GM18867 (cell line): ENCODE measurements around the gene SLC9A8.
"Not testable (repeated sequence)": the region's sequence is repeated elsewhere in the genome, so short reads cannot be mapped to it uniquely, and the experiment has no call there.

Experiments used
- ATAC-seq: cut with Tn5 transposase; IDR thresholded peaks from one replicate; pipeline ENCODE4 v1.9.1; 2021; ENCODE audit warnings: mild to moderate bottlenecking, moderate library complexity; ENCODE audit not compliant: unreplicated experiment

The SLC9A8 gene

DNA sequence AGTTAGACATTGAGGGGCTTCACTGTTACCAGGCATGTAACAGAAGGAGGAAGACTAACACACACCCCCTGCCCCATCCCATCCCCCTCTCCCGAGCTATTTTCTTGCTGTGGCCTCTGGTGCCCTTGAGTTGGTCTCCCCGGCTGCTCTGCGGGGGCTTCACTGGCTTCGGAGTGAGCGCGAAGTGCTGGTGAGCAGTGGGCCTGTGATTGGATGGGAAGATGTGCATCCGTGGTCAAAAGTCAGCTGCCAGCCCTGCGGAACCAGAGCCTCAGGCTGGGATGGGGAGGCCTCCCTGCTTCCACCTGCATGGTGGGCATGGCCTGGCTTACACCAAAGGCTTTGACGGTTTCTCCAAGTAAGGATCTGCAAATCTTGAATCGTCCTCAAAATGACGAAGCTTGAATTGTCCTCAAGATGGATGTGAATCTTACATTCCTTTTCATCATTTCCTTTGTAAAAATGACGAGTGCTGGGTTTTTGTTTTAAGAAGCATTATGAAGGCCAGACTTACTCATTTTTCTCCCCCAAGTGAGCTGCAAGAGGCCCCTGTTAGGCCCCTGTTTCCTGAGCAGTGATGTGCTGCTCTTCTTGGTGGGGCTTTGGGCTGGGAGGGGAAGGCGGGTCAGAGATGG lies 79.0 kb downstream of the SLC9A8 start:
- no peak for ATAC-seq

DNA sequence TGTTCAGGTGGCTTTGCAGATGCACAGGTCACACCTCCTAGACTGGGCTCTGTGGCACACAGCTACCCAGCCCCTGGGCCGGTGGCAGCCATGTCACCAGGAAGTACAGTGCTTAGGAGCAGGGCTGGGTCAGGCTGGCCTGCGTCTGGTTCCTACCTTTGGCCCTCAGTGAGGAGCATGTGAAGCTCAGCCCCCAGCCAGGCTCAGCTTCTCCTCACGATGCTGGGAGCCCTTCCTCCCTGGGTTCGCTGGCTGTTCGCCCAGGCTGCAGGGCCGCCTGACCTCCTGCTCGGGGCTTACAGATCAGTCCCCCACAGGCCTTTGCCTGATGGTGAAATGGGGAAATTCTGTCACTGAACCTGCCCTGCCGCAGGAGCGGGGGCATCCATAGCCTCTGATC lies 79.6 kb downstream of the SLC9A8 start:
- no peak for ATAC-seq

DNA sequence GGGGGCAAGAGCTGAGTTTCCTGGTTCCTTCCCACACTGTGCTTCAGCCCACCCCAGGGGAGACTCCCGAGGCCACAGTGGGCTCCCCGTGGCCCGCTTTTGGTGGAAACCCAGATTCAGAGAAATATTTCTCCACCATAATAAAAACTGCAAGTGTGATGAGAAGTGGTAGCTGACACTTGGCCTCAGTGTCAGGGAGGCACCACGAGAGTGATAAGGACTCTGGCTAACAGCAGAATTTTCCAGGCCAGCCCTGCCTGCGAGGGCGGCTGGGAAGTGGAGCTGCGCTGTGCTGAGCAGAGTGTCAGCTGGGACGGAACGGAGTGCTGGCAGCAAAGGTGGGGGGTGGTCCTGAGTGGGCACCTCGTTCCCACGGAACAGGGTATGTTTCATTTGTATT lies 80.2 kb downstream of the SLC9A8 start:
- ATAC-seq, result no peak

DNA sequence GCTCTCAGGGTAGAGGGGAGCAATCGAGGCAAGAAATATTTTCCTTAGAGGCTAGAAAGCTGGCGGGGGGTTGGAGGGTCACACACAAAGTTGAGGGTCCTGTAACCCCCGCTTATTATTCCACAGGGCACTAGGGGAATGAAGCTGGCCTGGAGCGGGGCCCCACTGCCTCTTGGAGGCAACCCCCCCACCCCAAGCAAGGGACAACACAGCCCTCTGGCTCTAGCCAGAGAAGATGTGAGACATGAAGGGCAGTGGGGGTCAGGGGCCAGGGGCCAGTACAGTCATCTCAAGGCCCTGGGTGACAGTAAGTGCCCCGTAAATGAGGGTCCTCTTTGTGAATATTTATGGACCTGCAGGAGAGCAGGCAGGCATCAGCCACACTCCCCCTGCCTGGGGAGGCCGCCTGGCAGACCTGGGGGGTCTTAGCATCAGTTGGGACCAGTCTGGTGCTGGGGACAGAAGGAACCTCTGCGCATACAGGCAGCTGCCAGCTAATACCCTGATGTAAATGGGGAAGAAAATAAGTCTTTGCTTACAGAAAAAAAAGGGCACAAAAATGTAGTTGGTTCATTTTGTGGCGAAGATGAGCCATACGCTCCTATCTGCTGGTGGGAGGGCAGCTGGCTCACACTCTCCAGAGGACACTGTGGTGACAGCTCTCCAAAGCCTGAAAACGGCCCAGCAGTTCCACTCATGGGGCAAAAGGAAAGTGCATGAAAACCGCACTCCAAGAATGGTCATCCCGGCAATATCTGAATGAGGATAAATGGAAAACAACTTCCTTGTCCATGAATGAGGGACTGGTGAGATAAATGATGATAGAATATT lies 80.8 kb downstream of the SLC9A8 start:
- ATAC-seq, result no peak

DNA sequence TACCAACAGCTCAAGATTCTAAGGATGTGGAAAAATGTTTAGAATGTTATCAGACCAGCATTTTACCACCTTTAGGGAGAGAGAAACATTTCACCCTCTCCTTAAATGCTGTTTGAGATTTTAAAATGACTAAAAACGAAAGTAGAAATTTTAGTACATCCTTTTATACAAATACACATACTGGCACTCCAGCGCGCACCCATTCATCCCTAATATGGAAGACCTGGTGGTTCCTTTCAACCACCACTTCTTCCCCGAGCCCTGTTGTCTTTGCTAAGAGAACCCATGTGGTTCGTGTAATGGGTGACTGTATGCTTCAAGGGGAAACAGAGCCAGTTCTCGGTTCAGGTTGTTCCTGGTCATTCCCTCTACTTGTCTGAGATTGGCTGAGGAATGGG lies 81.4 kb downstream of the SLC9A8 start:
- no peak for ATAC-seq

DNA sequence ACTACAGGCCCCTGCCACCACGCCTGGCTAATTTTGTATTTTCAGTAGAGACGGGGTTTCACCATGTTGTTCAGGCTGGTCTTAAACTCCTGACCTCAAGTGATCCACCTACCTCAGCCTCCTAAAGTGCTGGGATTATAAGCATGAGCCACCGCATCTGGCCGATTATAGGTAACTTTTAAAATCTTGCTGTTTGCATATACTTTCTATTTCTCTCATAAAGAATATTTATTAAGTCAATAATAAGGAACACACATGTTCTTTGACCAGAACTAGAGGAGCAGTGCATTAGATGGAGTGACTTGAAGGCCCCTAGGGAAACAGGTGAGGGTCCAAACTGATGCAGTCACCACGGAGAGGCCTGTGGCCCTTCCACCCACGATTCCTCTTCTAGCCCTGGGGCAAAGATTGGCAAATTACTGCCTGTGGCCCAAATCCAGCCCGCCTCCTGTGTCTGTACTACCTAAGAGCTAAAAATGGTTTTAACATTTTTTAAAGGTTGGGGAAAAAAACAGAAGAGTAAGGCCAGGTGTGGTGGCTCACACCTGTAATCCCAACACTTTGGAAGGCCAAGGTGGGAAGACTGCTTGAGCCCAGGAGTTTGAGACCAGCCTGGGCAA lies 83.0 kb downstream of the SLC9A8 start:
- not testable (repeated sequence) for ATAC-seq

DNA sequence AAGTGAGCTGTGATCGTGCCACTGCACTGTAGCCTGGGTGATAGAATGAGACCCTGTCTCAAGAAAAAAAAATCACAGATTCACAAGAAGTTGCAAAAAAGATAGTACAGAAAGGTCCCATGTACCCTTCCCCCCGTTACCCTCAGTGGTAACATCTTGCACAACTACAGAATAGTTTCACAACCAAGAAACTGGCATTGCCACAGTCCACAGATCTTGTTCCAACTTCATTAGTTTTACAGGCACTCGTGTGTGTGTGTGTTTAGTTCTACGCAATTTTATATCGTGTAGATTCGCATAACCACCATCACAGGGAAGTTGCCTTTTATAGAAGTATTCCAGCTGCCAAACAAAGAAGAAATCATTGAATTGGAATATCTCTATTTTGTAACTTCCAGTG lies 83.6 kb downstream of the SLC9A8 start:
- ATAC-seq, result no peak

DNA sequence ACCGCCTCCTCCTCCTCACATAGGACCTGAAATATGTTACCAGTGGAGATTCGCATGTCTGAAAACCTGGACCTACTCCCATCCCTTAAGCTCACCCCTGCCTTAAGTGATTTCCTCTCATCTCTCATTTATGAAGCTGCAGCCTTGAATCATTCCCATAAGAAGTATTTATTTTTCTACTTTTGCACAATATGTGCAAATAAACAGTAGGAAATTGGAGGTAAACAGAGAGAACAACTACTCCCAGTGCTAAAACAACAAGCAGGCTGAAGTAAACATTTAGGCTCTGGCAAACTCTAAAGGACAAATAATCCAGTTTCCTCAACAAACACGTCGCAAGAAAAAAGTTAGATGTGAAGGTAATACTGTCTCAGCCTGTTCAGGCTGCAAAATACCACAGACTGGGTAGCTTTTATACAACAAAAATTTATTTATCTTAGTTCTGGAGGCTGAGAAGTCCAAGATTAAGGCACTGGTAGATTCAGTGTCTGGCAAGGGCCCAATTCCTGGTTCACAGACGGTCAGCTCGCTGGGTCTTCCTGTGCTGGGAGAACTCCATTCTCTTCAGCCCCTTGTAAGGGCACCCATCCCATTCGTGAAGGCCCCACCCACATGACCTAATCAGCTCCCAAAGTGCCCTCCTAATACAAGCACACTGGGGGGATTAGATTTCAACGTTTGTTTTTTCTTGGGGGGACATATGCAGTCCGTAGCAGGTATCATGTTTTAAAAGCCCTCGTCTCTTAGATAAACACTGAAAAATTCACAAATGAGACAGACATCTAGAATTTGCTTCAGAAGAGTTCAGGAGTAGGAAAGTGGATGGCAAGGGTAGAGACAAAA lies 87.1 kb downstream of the SLC9A8 start:
- ATAC-seq, result no peak

DNA sequence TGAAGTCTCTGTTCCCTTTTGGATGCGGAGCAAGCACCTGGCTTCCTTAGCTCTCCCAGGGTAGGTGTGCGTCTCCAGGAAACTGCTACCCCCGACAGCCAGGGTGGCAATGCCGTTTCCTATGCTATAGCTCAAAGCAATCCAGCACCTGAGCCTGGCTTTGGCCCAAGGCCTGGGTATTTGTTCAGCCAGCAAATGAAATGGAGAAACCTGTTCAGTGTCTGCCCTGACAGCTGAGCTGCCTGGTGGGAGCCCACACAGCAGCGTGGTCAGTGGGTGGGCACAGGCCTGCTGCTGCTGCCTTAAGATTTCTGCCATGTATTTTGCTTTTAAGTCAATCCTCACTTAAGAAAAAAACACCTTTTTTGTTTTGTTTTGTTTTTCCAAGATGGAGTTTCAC lies 89.0 kb downstream of the SLC9A8 start:
- ATAC-seq, result no peak

DNA sequence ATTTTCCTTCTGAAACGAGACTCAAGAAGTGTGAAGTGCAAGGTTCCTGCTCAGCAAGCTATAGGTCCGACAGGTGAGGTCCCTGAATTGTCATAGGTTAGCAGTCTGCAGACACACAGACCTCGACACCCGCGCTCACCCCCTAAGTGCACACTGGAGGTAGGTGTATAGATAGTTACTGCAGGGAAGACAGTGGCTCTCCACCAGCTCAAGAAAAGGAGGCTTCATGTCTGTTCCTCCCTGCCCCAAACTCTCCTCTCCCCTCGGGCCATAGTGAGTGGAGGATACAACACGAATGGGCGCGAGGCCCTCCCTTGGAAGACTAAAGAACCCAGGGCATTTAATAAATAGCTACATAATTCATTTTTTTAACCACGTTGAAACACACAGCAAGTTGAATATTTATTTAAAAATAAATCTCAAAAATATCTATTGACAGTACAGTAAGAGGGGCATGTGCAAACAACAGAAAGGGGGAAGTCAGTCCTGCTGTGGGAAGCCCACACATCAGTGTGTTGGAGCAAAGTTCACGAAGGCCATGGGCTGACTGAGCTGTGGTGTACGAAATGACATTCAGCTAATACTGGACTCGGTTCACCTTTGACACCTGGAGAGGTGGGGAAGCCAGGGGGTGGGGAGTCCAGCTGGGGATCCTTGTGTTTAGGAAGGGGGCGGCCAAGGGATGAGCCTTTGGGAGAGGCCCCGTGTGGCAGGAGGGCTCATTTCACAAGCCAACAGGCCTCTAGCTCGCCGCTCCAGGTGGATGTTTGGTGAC lies 92.0 kb downstream of the SLC9A8 start:
- no peak for ATAC-seq

DNA sequence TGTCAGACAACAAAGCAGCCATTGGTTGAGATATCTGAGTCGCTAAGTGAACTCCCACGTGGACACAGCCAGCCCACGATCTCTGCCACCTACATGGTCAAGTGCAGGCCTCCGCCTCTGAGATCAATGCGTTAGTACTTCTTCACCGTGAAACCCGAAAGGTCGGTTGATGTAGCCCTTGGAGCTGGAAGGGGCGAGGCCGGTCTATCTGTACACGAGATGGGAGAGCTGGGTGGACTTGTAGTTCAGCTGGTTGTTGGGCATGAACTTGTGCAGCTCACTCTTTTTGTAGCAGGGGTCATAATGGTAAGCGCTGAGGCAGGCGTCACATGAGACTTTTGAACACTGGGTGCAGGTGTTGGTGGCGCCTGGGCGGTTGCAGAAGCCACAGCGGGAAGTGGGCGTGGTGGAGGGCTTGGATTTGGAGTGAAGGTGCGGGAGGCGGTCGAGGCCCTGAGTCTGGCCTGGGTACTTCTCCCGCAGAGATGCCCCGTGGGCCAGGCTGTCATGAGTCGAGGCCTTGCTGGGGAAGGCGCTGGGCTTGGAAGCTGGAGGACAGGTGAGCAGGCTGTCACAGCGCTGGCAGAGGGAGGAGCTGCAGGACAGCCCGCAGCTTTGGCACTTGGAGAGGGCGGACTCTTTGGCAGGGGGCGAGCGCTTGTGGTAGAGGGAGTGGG lies 92.9 kb downstream of the SLC9A8 start:
- ATAC-seq, result no peak

DNA sequence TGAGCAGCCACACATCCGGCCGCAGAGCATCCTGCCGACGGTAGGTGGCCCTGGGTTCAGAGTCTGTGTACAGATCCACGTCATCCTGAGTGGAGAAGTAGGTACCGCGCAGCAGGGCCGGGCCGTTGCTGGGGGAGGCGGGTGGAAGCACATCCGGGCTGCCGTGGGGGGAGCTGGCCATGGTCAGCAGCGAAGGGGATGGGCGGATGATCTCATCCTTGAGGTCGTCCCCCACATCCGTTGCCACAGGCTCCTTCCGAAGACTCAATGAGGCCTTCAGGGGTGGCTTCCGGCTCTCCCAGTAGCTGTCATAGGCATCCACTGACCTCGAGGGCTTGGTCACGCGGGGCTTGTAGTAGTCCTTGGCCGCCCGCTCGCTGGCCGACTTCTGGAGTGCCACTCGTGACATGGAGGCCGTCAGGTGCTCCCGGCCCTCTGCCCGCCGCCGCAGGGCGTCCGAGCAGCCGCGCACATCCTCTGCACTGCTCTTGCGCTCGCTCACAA lies 93.5 kb downstream of the SLC9A8 start:
- no peak for ATAC-seq

DNA sequence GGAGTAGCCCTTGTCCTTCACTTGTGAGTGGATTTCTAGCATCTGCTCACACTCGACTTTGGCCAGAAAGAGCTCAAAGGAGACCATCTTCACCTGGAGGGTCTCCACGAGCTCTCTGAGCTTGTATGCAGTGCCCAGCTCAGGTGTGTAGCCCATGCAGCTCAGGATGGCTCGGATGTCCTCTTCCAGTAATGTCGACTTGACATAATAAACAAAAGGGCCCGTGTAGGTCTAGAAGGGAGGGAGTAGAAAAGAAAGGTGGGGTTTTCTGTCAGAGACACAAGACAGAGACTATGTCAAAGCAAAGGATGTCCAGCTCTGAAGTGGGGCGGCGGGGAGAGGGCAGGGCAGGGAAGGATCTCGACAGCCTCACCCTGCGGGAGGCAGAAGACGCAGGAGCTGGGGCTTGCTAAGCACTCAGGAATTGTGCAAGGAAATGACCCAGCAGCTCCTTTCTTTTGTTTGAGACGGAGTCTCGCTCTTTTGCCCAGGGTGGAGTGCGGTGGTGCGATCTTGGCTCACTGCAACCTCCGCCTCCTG lies 94.1 kb downstream of the SLC9A8 start:
- no peak for ATAC-seq

DNA sequence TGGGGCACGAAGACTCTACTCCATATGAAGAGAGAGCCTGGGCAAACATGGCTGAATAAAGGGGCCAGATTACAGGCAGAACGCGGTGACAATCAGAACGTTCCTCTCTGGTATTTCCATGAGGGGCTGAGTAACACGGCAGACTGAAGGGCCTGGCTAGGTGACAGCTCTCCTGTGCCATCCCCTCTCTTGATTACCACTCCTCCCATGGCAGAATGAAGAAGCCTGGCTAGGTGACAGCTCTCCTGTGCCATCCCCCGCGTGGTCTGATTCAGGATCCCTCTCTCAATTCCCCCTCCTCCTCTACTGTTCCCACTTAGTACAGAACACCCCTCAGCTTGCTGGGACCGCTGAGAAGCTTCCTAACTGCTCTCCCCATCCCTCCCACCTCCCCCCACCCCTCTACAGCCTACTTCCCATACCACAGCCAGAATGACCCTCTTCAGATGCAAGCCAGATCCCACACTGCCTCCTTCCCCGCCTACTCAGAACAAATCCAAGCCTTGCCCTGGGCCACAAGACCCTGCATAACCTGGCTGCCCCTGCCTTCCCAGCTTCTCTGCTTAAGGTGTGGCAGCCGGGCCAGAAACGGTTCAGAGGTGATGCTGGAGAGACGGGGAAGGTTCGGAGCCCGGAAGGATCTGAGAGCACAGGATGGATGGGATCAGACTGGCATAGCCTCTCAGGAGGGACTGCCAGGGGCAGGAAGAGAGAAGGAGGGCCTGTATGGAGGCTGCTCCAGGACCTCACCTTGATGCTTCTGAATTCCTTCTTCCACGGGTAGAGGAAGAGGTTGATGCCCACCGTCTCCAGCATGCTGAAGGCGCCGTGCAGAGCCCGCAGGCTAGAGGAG lies 95.0 kb downstream of the SLC9A8 start:
- ATAC-seq, result no peak

DNA sequence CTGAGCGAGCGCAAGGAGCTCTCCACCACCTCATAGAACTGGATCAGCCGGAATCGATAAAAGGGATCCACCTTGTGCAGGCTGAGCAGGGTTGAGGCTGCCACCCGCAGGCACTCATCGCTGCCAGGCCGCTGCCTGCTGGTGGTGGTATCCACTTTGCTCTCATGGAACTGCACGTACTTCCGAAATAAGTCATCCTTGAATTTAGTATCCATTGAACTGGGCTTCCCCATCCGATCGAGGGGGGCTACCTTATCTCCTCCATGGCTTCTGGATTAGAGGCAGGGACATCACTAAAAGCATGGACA lies 95.6 kb downstream of the SLC9A8 start:
- ATAC-seq, result no peak

DNA sequence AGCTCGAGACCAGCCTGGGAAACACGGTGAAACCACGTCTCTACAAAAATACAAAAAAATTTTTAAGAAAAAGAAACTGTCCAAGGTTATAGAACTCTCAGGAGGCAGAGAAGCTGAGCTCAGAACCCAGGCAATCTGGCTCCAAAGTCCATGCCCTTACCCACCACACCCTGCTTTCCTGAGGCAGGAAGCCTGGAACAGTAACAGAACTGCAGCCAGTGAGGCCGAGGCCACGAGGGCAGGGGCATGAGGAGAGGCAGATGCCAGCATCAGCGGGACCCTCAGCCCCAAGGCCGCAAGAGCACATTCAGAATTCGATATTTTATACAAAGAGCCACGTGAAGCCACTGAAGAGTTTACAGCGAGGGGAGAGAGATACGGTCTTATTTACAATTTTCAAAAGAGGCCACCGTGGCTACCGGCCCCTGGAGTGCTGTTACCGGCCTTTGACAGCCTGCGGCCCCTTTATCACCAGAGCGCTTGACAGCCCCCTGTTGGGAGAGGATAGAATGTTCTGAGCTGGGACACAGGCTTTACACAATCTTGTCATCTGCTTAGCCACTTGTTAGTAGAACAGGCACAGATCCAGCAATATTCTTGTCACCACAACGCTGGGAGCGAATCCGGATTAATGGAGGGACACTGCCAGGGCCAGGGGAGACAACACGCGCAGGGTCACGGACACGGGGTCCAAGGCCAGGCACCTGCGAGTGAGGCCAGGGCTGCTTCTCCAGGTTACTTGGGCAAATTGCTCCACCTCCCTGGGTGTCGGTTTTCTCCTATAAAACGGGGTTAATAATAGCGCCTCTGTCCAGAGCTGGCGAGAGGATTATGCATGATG lies 97.1 kb downstream of the SLC9A8 start:
- ATAC-seq, result no peak

DNA sequence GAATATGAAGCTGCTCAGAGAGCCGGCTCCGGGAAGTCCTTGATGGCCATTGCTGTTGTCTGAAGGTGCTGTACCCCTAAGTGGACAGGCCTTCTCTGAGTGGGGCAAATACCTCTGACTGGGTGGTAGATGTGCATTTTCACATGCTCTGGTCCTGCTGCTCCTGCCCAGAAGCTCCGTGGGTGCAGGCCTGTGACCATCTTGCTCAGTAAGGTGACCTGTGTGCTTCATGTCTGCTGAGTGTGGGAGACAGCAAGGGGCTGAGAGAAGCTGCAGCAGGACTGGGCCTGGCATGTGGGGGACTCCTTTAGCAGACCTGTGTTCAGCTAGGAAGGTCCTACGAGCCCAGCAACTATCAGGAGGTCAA lies 97.7 kb downstream of the SLC9A8 start:
- no peak for ATAC-seq
